CD4-positive, alpha-beta T cell treated with Interleukin-2 at 100 ng/mL for 4 hours (primary cell): Measurements from ENCODE around the gene H19.

Experiments
- DNase-seq: peaks from one replicate; pipeline ENCODE4 v3.0.0-alpha.2; 2020; ENCODE audit warnings: low spot score

Gene H19

GRCh38 chr11:1997755-1998154 is at the start of gene H19:
H19 (minus strand) TSS chr11:1997842.
- DNase-seq, result no peak

- DNase-seq, result no peak
Measured at GRCh38 chr11:2041963-2042362, 44.3 kb upstream of the H19 start.

GRCh38 chr11:2041153-2041552 is 43.5 kb upstream of the H19 start:
- no peak for DNase-seq

- no peak for DNase-seq
Measured at GRCh38 chr11:2039198-2039759, 41.6 kb upstream of the H19 start.

GRCh38 chr11:2036863-2037486 is 39.3 kb upstream of the H19 start:
- DNase-seq, result no peak

GRCh38 chr11:2035382-2035781 is 37.7 kb upstream of the H19 start:
- DNase-seq, result no peak

- no peak for DNase-seq
Measured at GRCh38 chr11:2031058-2031457, 33.4 kb upstream of the H19 start.

GRCh38 chr11:2027708-2028107 is 30.1 kb upstream of the H19 start:
- DNase-seq, result no peak

GRCh38 chr11:2015025-2015424 is 17.4 kb upstream of the H19 start:
- DNase-seq, result no peak

GRCh38 chr11:2012440-2012839 is 14.8 kb upstream of the H19 start:
- no peak for DNase-seq

GRCh38 chr11:2004466-2004865 is 6.8 kb upstream of the H19 start:
- no peak for DNase-seq

- DNase-seq, result no peak
Measured at GRCh38 chr11:2002807-2003206, 5.2 kb upstream of the H19 start.

- DNase-seq, result no peak
Measured at GRCh38 chr11:2002042-2002776, 4.6 kb upstream of the H19 start.

- no peak for DNase-seq
Measured at GRCh38 chr11:1998861-1999260, 1.2 kb upstream of the H19 start.

- DNase-seq, result no peak
Measured at GRCh38 chr11:1998290-1998689, 648 bp upstream of the H19 start.

- DNase-seq, result no peak
Measured at GRCh38 chr11:1994121-1994520, 3.5 kb downstream of the H19 start.

- no peak for DNase-seq
Measured at GRCh38 chr11:1992111-1992510, 5.5 kb downstream of the H19 start.

- DNase-seq, result no peak
Measured at GRCh38 chr11:1990872-1991578, 6.6 kb downstream of the H19 start.

- no peak for DNase-seq
Measured at GRCh38 chr11:1989953-1990352, 7.7 kb downstream of the H19 start.

- DNase-seq, result no peak
Measured at GRCh38 chr11:1988667-1989317, 8.8 kb downstream of the H19 start.

GRCh38 chr11:1988174-1988573 is 9.5 kb downstream of the H19 start:
- no peak for DNase-seq

GRCh38 chr11:1987024-1987423 is 10.6 kb downstream of the H19 start:
- no peak for DNase-seq

GRCh38 chr11:1983601-1983961 is 14.1 kb downstream of the H19 start:
- no peak for DNase-seq
